WTC11 (cell line): ENCODE measurements around the gene NET1. TPM values are rescaled to one million over a fixed set of nuclear protein-coding genes. Genes with fewer than 3 reads are reported as not detected.
"Not testable (repeated sequence)": the region's sequence is repeated elsewhere in the genome, so short reads cannot be mapped to it uniquely, and the experiment has no call there.

Experiments
- ATAC-seq: fragments of 200-7000 bp; cut with Tn5 transposase; 2 replicates; pipeline ENCODE4 v1.10.0; 2021; ENCODE audit warnings: mild to moderate bottlenecking, moderate library complexity
- CTCF ChIA-PET: fragments of 300-600 bp; sonication (Branson Sonifier 250); formaldehyde crosslinking; loops from one replicate; lab custom pipeline; 2021; ENCODE audit warnings: antibody characterized with exemption; lab: Charles Lee
- POLR2A ChIA-PET: fragments of 350-600 bp; sonication (Branson Sonifier 250); formaldehyde crosslinking; loops from one replicate; lab custom pipeline; 2021; ENCODE audit warnings: antibody characterized with exemption; lab: Charles Lee
- DNase-seq: peaks from one replicate; pipeline ENCODE4 v3.0.0; 2021; ENCODE audit warnings: low spot score
- H3K27ac Mint-ChIP-seq: 2 replicates; pipeline ENCODE4 v1.8.0; 2021; ENCODE audit warnings: mixed read lengths
- H3K27me3 Mint-ChIP-seq: 2 replicates; pipeline ENCODE4 v1.8.0; 2021; ENCODE audit warnings: low read depth, mild to moderate bottlenecking, moderate library complexity, mixed read lengths
- H3K36me3 Mint-ChIP-seq: 2 replicates; pipeline ENCODE4 v1.8.0; 2021; ENCODE audit warnings: mixed read lengths
- H3K4me1 Mint-ChIP-seq: 2 replicates; pipeline ENCODE4 v1.8.0; 2022; ENCODE audit warnings: mixed read lengths
- H3K4me3 Mint-ChIP-seq: 2 replicates; pipeline ENCODE4 v1.8.0; 2021; ENCODE audit warnings: mild to moderate bottlenecking, moderate library complexity, mixed read lengths
- H3K9me3 Mint-ChIP-seq: 2 replicates; pipeline ENCODE4 v1.8.0; 2021; ENCODE audit warnings: mixed read lengths
- CREB1 ChIP-seq: sonication (generic); formaldehyde crosslinking; IDR thresholded peaks from 2 replicates; pipeline ENCODE4 v1.8.0; 2023; ENCODE audit warnings: mild to moderate bottlenecking, missing genetic modification reagents
- ETV6 ChIP-seq: sonication (generic); formaldehyde crosslinking; IDR thresholded peaks from 2 replicates; pipeline ENCODE4 v1.8.1; 2022; ENCODE audit warnings: mild to moderate bottlenecking, missing genetic modification reagents
- FOXP1 ChIP-seq: sonication (generic); formaldehyde crosslinking; IDR thresholded peaks from 2 replicates; pipeline ENCODE4 v1.8.0; 2022; ENCODE audit warnings: missing genetic modification reagents, mild to moderate bottlenecking, moderate library complexity, borderline replicate concordance
- HMGA2 ChIP-seq: fragments of 250-450 bp; sonication (Bioruptor Pico); IDR thresholded peaks from 2 replicates; pipeline ENCODE4 v1.4.0; 2021; ENCODE audit warnings: mild to moderate bottlenecking, moderate library complexity
- JUN ChIP-seq: sonication (generic); formaldehyde crosslinking; IDR thresholded peaks from 2 replicates; pipeline ENCODE4 v1.8.0; 2023; ENCODE audit warnings: mild to moderate bottlenecking, missing genetic modification reagents
- NFATC4 ChIP-seq: fragments of 250-450 bp; sonication (Bioruptor Pico); IDR thresholded peaks from 2 replicates; pipeline ENCODE4 v1.9.0; 2021; ENCODE audit warnings: mild to moderate bottlenecking
- NFYB ChIP-seq: sonication (generic); formaldehyde crosslinking; conservative IDR thresholded peaks from 2 replicates; pipeline ENCODE4 v1.8.0; 2022; ENCODE audit warnings: low read depth, missing genetic modification reagents
- NR3C1 ChIP-seq: sonication (generic); formaldehyde crosslinking; conservative IDR thresholded peaks from 2 replicates; pipeline ENCODE4 v1.8.1; 2023; ENCODE audit warnings: low read depth, mild to moderate bottlenecking, missing genetic modification reagents
- TEAD1 ChIP-seq: sonication (generic); formaldehyde crosslinking; IDR thresholded peaks from 2 replicates; pipeline ENCODE4 v1.8.0; 2022; ENCODE audit warnings: mild to moderate bottlenecking, missing genetic modification reagents
- TEAD4 ChIP-seq: sonication (generic); formaldehyde crosslinking; IDR thresholded peaks from 2 replicates; pipeline ENCODE4 v1.8.0; 2022; ENCODE audit warnings: mild to moderate bottlenecking, missing genetic modification reagents
- TP53 ChIP-seq: sonication (generic); formaldehyde crosslinking; IDR thresholded peaks from 2 replicates; pipeline ENCODE4 v1.8.1; 2023; ENCODE audit warnings: mild to moderate bottlenecking, missing genetic modification reagents
- ZNF121 ChIP-seq: sonication (generic); formaldehyde crosslinking; IDR thresholded peaks from 2 replicates; pipeline ENCODE4 v1.8.0; 2023; ENCODE audit warnings: missing genetic modification reagents
- total RNA-seq: library from RNA; stranded (reverse); gene quantifications from 3 replicates; pipeline ENCODE4 v1.2.3, GENCODE V29; 2021
- TF ChIP-seq, protein P1 (sequence below): sonication (generic); formaldehyde crosslinking; IDR thresholded peaks from 2 replicates; pipeline ENCODE4 v1.8.0; 2023; ENCODE audit warnings: mild to moderate bottlenecking, missing genetic modification reagents
- TF ChIP-seq, protein P2 (sequence below): fragments of 250-450 bp; sonication (Bioruptor Pico); IDR thresholded peaks from 2 replicates; pipeline ENCODE4 v1.9.0; 2021; ENCODE audit warnings: mild to moderate bottlenecking, borderline replicate concordance
- TF ChIP-seq, protein P3 (sequence below): sonication (generic); formaldehyde crosslinking; IDR thresholded peaks from 2 replicates; pipeline ENCODE4 v1.8.0; 2022; ENCODE audit warnings: mild to moderate bottlenecking, missing genetic modification reagents
- TF ChIP-seq, protein P4 (sequence below): fragments of 250-450 bp; sonication (Bioruptor Pico); IDR thresholded peaks from 2 replicates; pipeline ENCODE4 v1.9.0; 2021; ENCODE audit warnings: moderate library complexity, mild to moderate bottlenecking, inconsistent platforms, borderline replicate concordance
- TF ChIP-seq, protein P5 (sequence below): sonication (generic); formaldehyde crosslinking; conservative IDR thresholded peaks from 2 replicates; pipeline ENCODE4 v1.8.1; 2022; ENCODE audit warnings: mild to moderate bottlenecking, missing genetic modification reagents
- TF ChIP-seq, protein P6 (sequence below): sonication (generic); formaldehyde crosslinking; IDR thresholded peaks from 2 replicates; pipeline ENCODE4 v1.8.0; 2023; ENCODE audit warnings: missing genetic modification reagents
- TF ChIP-seq, protein P7 (sequence below): sonication (generic); formaldehyde crosslinking; IDR thresholded peaks from 2 replicates; pipeline ENCODE4 v1.8.0; 2022; ENCODE audit warnings: missing genetic modification reagents

NET1 gene
- total RNA-seq, 1 experiment from 2014 or later, result 85.4 TPM

DNA sequence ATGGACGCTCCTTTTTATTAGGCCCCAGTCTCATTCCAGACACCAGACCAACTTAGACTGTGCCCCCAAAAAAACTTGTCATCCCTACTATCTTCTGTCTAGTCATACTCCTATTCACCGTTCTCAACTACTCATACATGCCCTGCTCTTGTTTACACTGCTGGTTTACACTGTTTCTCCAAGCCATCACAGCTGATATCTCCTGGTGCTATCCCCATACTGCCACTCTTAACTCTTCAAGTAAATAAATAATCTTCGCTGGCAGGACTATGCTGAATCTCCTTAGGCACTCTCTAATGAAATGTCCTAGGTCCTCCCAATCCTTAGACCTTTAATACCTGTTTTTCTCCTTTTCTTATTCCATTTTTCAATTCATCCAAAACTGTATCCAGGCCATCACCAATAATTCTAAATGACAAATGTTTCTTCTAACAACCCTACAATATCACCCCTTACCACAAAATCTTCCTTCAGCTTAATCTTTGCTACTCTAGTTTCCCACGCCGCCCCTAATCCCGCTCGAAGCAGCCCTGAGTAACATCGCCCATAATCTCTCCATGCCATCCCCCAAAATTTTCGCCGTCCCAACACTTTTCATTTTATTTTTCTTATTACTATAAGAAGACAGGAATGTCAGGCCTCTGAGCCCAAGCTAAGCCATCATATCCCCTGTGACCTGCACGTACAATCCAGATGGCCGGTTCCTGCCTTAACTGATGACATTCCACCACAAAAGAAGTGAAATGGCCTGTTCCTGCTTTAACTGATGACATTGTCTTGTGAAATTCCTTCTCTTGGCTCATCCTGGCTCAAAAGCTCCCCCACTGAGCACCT lies 63.8 kb downstream of the NET1 start:
- peak; percentile 31; the same call in 1 of the 2 replicates for TF ChIP-seq TEAD4 (CRISPR knock-in tag)
- TF ChIP-seq, protein P1, sequence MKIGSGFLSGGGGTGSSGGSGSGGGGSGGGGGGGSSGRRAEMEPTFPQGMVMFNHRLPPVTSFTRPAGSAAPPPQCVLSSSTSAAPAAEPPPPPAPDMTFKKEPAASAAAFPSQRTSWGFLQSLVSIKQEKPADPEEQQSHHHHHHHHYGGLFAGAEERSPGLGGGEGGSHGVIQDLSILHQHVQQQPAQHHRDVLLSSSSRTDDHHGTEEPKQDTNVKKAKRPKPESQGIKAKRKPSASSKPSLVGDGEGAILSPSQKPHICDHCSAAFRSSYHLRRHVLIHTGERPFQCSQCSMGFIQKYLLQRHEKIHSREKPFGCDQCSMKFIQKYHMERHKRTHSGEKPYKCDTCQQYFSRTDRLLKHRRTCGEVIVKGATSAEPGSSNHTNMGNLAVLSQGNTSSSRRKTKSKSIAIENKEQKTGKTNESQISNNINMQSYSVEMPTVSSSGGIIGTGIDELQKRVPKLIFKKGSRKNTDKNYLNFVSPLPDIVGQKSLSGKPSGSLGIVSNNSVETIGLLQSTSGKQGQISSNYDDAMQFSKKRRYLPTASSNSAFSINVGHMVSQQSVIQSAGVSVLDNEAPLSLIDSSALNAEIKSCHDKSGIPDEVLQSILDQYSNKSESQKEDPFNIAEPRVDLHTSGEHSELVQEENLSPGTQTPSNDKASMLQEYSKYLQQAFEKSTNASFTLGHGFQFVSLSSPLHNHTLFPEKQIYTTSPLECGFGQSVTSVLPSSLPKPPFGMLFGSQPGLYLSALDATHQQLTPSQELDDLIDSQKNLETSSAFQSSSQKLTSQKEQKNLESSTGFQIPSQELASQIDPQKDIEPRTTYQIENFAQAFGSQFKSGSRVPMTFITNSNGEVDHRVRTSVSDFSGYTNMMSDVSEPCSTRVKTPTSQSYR (CRISPR knock-in tag), result 0 out of 2 replicates have a peak, but pooled peaks have one; percentile 45
- TF ChIP-seq, protein P2, sequence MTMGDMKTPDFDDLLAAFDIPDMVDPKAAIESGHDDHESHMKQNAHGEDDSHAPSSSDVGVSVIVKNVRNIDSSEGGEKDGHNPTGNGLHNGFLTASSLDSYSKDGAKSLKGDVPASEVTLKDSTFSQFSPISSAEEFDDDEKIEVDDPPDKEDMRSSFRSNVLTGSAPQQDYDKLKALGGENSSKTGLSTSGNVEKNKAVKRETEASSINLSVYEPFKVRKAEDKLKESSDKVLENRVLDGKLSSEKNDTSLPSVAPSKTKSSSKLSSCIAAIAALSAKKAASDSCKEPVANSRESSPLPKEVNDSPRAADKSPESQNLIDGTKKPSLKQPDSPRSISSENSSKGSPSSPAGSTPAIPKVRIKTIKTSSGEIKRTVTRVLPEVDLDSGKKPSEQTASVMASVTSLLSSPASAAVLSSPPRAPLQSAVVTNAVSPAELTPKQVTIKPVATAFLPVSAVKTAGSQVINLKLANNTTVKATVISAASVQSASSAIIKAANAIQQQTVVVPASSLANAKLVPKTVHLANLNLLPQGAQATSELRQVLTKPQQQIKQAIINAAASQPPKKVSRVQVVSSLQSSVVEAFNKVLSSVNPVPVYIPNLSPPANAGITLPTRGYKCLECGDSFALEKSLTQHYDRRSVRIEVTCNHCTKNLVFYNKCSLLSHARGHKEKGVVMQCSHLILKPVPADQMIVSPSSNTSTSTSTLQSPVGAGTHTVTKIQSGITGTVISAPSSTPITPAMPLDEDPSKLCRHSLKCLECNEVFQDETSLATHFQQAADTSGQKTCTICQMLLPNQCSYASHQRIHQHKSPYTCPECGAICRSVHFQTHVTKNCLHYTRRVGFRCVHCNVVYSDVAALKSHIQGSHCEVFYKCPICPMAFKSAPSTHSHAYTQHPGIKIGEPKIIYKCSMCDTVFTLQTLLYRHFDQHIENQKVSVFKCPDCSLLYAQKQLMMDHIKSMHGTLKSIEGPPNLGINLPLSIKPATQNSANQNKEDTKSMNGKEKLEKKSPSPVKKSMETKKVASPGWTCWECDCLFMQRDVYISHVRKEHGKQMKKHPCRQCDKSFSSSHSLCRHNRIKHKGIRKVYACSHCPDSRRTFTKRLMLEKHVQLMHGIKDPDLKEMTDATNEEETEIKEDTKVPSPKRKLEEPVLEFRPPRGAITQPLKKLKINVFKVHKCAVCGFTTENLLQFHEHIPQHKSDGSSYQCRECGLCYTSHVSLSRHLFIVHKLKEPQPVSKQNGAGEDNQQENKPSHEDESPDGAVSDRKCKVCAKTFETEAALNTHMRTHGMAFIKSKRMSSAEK, result peak; percentile 70; the same call in 1 of the 2 replicates
- TF ChIP-seq, protein P3, sequence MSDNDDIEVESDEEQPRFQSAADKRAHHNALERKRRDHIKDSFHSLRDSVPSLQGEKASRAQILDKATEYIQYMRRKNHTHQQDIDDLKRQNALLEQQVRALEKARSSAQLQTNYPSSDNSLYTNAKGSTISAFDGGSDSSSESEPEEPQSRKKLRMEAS (CRISPR knock-in tag), result 0 out of 2 replicates have a peak, but pooled peaks have one; percentile 25
- TF ChIP-seq TEAD1 (CRISPR knock-in tag), result peak; percentile 87; the same call in 1 of the 2 replicates
- CTCF ChIA-PET, result interaction anchor here (0.8 to 1.7 kb wide), 7 partner anchors 9 to 154 kb away, joined by 3 to 10 read pairs (median 4); no protein-coding TSS in a partner anchor
- H3K27ac Mint-ChIP-seq, H3K4me1 Mint-ChIP-seq, ATAC-seq, H3K27me3 Mint-ChIP-seq, DNase-seq: not testable (repeated sequence)
- peak overlapping the region; percentile 20; the same call in 1 of the 2 replicates for H3K4me3 Mint-ChIP-seq
- peaks cover 21% of the 10 kb centered on the region for H3K36me3 Mint-ChIP-seq
- POLR2A ChIA-PET, result interaction anchor here (0.6 to 1.6 kb wide), 5 partner anchors 9 to 413 kb away, joined by 3 to 5 read pairs (median 4); partner anchors contain the start of gene ANKRD16
- H3K9me3 Mint-ChIP-seq, result peaks cover 18% of the 10 kb centered on the region

DNA sequence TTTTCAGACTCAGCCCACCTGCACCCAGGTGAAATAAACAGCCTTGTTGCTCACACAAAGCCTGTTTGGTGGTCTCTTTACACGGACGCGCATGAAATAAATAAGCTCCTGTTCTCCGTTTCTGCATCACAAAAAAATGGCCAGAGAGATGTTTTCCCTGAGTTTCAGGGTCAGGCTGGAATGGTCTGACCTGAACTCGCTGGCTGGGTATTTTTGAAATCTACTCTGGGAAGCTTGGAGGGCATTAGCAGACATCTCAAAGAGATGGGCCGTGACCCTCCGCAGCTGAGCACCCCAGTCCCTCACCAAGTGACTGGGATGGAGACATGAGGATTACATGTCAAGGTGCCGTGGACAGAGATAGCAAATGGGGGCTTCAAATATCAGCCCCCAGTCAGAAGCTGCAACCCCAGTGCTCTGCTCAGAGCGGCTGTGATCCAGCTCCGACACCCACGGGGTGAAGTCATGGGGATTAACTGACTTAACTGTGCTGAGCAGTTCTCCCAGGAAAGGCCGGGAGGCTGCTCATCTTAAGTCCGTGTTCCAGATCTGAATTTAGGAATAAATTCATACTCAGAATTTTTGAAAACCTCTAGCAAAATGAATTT lies 64.7 kb downstream of the NET1 start:
- peaks cover 7% of the 10 kb centered on the region for H3K4me1 Mint-ChIP-seq
- peak overlapping the region; percentile 20; the same call in 1 of the 2 replicates for H3K4me3 Mint-ChIP-seq
- ChIA-PET POLR2A (interaction anchor here (0.5 to 1.6 kb wide), 5 partner anchors 10 to 413 kb away, joined by 3 to 5 read pairs (median 3); partner anchors contain the start of gene ANKRD16), CTCF (interaction anchor here (0.8 to 1.7 kb wide), 7 partner anchors 10 to 153 kb away, joined by 3 to 10 read pairs (median 4); no protein-coding TSS in a partner anchor)
- no peak for DNase-seq
- no peak overlapping the region for H3K27ac Mint-ChIP-seq
- peaks cover 14% of the 10 kb centered on the region for H3K36me3 Mint-ChIP-seq
- peaks cover 3% of the 10 kb centered on the region; the same call in 1 of the 2 replicates for H3K27me3 Mint-ChIP-seq
- peak; percentile 79 for ATAC-seq
- peaks cover 12% of the 10 kb centered on the region for H3K9me3 Mint-ChIP-seq
- TF ChIP-seq, protein P4, sequence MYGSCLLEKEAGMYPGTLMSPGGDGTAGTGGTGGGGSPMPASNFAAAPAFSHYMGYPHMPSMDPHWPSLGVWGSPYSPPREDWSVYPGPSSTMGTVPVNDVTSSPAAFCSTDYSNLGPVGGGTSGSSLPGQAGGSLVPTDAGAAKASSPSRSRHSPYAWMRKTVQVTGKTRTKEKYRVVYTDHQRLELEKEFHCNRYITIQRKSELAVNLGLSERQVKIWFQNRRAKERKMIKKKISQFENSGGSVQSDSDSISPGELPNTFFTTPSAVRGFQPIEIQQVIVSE (CRISPR knock-in tag), result no peak
- no peak for TF ChIP-seq CREB1 (CRISPR knock-in tag)
- no peak for TF ChIP-seq NR3C1 (CRISPR knock-in tag)
- TF ChIP-seq FOXP1 (CRISPR knock-in tag), result no peak
- no peak for TF ChIP-seq NFYB (CRISPR knock-in tag)
- no peak for TF ChIP-seq NFATC4 (CRISPR knock-in tag)
- TF ChIP-seq, protein P5, sequence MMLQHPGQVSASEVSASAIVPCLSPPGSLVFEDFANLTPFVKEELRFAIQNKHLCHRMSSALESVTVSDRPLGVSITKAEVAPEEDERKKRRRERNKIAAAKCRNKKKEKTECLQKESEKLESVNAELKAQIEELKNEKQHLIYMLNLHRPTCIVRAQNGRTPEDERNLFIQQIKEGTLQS, result no peak
- no peak for TF ChIP-seq HMGA2 (CRISPR knock-in tag)
- TF ChIP-seq, protein P6, sequence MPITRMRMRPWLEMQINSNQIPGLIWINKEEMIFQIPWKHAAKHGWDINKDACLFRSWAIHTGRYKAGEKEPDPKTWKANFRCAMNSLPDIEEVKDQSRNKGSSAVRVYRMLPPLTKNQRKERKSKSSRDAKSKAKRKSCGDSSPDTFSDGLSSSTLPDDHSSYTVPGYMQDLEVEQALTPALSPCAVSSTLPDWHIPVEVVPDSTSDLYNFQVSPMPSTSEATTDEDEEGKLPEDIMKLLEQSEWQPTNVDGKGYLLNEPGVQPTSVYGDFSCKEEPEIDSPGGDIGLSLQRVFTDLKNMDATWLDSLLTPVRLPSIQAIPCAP (CRISPR knock-in tag), result no peak
- TF ChIP-seq, protein P7, sequence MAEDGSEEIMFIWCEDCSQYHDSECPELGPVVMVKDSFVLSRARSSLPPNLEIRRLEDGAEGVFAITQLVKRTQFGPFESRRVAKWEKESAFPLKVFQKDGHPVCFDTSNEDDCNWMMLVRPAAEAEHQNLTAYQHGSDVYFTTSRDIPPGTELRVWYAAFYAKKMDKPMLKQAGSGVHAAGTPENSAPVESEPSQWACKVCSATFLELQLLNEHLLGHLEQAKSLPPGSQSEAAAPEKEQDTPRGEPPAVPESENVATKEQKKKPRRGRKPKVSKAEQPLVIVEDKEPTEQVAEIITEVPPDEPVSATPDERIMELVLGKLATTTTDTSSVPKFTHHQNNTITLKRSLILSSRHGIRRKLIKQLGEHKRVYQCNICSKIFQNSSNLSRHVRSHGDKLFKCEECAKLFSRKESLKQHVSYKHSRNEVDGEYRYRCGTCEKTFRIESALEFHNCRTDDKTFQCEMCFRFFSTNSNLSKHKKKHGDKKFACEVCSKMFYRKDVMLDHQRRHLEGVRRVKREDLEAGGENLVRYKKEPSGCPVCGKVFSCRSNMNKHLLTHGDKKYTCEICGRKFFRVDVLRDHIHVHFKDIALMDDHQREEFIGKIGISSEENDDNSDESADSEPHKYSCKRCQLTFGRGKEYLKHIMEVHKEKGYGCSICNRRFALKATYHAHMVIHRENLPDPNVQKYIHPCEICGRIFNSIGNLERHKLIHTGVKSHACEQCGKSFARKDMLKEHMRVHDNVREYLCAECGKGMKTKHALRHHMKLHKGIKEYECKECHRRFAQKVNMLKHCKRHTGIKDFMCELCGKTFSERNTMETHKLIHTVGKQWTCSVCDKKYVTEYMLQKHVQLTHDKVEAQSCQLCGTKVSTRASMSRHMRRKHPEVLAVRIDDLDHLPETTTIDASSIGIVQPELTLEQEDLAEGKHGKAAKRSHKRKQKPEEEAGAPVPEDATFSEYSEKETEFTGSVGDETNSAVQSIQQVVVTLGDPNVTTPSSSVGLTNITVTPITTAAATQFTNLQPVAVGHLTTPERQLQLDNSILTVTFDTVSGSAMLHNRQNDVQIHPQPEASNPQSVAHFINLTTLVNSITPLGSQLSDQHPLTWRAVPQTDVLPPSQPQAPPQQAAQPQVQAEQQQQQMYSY (CRISPR knock-in tag), result no peak
- no peak; the same call in 1 of the 2 replicates for TF ChIP-seq ZNF121 (CRISPR knock-in tag)
- no peak for TF ChIP-seq JUN (CRISPR knock-in tag)
- no peak for TF ChIP-seq TP53 (CRISPR knock-in tag)
- no peak for TF ChIP-seq ETV6
